ENCODE data around the gene GRIK5.

- TF ChIP-seq, protein P1, sequence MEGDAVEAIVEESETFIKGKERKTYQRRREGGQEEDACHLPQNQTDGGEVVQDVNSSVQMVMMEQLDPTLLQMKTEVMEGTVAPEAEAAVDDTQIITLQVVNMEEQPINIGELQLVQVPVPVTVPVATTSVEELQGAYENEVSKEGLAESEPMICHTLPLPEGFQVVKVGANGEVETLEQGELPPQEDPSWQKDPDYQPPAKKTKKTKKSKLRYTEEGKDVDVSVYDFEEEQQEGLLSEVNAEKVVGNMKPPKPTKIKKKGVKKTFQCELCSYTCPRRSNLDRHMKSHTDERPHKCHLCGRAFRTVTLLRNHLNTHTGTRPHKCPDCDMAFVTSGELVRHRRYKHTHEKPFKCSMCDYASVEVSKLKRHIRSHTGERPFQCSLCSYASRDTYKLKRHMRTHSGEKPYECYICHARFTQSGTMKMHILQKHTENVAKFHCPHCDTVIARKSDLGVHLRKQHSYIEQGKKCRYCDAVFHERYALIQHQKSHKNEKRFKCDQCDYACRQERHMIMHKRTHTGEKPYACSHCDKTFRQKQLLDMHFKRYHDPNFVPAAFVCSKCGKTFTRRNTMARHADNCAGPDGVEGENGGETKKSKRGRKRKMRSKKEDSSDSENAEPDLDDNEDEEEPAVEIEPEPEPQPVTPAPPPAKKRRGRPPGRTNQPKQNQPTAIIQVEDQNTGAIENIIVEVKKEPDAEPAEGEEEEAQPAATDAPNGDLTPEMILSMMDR (conservative IDR thresholded peaks at IDR 0.05; ENCODE audit: low read length): no peak
- TF ChIP-seq EZH2phosphoT487 (IDR thresholded peaks at IDR 0.05; ENCODE audit: borderline replicate concordance, low read depth, low read length): no peak
Measured at GRCh38 chr19:41988947-41989346, 81.1 kb downstream of the GRIK5 start.

Measured in OCI-LY7 (cell line).